NT2/D1 (cell line): ENCODE results near the gene HDAC8.

Experiments
- SUZ12 ChIP-seq: IDR thresholded peaks from 2 replicates; pipeline ENCODE4 v1.6.1; 2011; ENCODE audit not compliant: insufficient read length, insufficient read depth; ENCODE audit errors: extremely low read depth
- YY1 ChIP-seq: IDR thresholded peaks from 2 replicates; pipeline ENCODE4 v1.6.1; 2011; ENCODE audit not compliant: insufficient read length, insufficient read depth
- ZNF274 ChIP-seq: IDR thresholded peaks from 2 replicates; pipeline ENCODE4 v1.6.1; 2011; ENCODE audit warnings: mild to moderate bottlenecking, low read depth, low read length

- TF ChIP-seq YY1 (no peak), SUZ12 (no peak), ZNF274 (no peak)
These were observed 267.2 kb downstream of the HDAC8 start, which contains the start of gene CITED1 for GRCh38 chrX:72305286-72306084.
